NCI-H1092 treated with DMSO at 0.1 percent for 48 hours (cell line): ENCODE data around the gene TMEM88.
A peak's percentile ranks its signal among the peaks of the same experiment; 100 is the strongest.

Experiments used
- DNase-seq: peaks from one replicate; lab custom pipeline; 2025; lab: John Stamatoyannopoulos, UW

The TMEM88 gene

DNA sequence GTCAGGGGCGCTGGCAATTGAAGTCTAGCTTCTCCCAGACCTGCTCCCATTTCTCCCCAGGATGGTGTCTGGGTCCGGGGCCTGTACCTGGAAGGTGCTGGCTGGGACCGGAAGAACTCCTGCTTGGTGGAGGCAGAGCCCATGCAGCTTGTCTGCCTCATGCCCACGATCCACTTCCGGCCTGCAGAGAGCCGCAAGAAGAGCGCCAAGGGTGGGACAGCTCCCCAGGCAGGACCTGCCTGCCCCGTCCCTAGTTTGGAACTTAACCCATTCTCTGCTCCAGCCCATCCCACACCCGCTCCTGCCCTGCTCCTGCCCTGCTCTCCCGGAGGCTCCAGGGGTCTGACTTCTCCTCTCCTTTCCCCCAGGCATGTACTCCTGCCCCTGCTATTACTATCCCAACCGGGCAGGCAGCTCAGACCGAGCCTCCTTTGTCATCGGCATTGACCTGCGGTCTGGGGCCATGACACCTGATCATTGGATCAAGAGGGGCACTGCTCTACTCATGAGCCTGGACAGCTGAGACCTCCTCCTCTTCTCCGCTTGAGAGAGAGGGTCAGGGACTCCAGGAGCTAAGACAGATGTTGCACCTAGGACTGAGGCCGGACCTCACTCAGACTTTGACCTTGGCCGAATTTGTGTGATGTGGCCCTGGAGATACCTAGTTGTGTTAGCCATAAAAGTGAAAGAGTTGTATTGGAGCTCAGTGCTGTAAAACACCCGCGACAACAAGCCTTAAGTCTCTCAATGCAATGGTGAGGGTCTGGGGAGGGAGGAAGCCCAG is 21.7 kb upstream of the TMEM88 start:
- no peak for DNase-seq

DNA sequence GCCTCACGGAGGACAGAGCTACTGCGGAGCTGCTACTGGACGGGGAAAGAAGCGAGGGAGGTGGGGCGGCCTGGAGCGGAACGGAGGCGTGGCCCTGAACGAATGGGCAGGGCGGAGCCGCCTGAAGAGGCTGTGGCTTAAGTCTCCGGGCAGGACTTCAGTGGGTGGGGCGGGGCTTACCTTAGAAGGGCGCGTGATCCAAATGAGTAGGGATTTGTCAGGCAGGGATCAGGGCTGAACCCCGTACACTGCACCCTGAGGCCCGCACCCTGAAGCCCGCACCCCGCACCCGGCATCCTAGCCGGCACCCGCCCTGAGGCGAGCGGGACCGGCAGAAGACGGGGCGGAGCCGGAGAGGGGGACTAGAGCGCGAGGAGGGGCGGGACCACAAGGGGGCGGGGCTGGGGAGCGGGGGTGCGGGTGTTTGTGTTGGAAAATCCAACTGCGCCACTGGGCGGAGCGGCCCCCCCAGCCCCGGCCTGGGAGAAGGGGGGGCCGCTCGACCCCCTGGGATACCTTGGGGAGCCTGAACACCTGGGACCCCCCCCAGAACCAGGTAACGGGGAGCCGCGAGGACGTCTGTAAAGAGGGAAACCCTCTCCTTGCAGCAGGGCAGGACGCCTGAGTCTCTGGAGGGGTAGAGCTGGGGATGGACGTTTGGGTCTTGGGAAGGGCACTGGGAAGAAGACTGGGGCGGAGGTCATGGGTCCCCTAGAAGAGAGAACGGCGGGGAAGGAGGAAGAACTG is 20.9 kb upstream of the TMEM88 start, which contains the start of gene KDM6B:
KDM6B (plus strand) TSS at position 423 of the 747 bp plus-strand sequence. CDS start 11,338 bp downstream, outside the sequence.
- DNase-seq: peak; percentile 65

DNA sequence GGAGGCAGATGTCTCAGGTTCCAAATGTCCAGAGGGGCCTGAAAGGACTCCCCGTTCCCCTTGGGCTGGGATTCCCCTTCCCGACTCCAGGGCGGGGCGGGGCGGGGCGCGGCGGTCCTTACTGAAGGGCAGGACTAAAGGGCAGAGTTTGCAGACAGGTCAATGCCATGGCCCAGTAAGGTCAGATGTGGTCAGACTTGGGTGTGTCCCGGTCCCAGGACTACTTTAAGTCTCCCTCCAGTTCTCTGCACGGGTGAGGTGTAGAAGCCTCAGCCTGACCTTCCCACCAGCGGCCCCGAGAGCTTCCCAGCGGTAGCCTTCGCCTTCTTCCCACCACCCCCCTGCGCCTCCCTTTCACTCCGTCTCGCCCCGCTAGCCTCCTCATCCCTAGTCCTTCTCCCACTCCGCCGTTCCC is 20.3 kb upstream of the TMEM88 start:
- DNase-seq: no peak

DNA sequence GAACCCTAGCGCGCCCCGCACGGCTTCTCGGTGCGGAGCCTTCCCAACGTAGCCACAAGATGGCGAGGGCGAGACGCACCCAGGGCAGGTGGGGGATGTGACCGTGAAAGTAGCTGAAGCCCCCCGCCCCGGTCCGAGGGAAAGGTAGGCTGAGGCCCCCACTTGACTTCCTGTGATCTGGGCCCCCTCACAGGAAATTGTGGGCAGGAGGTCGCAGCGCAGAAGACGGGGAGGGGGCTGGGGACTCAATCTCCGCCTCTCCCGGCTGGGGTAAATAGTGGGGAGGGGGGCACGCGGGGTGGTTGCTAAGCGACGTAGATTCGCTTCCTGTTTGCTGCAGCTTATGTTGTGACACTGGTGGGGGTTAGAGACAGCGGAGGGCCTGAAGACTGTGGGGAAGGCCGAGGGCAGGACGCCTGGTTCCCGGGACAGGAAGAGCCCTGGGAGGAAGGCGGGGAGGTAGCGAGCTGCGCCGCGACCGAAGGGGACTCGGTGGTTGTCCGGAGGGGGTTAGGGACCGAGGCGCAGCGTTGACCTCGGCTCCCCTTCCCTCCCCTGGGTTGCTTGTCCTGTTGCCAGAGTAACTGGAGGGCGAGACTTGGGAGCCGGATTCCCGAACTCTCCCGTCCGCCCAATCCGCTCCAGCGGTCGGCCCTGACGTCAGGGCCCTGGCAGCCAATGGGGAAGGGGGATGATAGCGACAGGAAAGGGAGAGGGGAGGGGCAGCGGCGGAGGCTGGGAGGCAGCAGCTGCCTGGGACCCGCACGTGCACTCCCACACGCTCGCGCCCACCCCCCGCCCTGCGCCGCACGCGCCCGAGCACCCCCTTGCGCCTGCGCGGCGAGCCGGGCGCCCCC is 19.7 kb upstream of the TMEM88 start:
- DNase-seq: peak; percentile 94

DNA sequence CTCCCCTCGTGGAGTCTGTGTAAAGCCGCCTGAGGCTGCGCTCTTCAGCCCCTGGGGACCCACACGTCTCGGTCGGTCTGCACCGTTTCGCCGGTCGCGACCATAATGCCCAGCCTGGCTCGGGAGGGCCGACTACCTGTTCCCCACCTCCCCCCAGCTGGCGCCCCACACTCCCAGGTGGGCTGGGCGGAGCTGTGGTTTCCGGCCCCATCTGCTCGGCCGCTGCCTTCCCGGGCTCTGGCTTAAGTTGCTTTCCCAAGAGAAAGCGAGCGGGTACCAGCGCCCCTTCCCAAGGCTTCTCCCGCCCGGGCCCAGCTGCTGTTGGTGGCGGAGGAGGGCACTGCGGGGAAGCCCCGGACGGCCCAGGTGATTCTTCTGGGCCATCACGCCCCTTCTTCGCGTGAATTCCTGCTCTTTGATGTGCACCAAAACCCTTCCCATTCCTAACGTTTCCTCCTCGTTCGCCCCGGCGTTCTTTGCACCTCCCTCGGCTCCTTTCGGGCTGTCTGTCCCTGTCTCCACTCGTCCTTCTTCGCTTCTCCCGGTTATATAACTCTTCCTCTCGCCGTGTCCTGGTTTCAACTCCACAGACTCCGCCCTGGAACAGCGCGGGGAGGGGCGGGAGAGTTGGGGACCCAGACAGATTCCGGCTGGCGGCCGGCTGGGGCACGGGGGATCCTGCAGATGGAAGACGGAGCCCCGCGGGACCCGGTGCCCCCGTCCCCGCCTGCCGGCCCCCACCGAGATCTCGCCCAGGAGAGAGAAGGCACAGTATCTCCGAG is 18.9 kb upstream of the TMEM88 start:
- DNase-seq: peak; percentile 56

DNA sequence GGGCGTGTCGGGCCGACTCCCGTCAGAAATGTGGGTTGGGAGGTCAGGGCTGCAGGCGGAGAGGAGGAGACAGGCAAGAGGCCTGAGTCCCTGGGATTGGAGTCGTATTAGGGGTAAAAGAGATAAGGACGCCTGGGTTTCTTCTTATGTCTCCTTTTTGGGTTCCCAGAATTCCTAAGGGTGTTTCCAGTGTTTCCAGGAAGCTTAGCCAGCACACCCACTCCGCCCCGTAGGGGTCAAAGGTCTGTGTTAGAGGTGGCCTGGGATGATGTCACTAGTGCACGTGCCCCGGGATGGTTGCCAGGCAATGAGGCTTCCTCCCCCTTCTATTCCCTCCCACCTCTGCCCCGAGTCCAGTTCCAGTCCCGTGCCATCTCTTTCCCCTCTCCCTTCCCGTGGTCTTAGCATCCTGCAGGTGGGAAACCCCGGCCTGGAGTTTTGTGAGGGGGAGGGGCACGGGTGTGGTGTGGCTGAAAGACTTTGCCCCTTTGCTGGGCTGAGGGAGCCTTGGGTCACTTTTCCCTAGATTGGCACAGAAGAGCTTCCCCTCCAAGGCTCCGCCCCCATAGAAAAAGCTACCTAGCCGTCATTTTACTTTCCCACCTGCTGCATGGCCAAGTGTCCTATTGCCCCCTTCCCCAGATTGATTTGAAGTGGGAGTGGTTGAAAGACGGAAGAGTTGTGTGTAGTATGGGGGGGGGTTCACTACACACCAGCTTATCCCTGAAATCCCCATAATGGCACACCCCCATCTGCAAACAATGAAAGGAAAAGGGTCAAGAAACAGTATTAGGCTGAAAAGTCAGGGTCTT is 18.1 kb upstream of the TMEM88 start:
- peak; percentile 93 for DNase-seq

DNA sequence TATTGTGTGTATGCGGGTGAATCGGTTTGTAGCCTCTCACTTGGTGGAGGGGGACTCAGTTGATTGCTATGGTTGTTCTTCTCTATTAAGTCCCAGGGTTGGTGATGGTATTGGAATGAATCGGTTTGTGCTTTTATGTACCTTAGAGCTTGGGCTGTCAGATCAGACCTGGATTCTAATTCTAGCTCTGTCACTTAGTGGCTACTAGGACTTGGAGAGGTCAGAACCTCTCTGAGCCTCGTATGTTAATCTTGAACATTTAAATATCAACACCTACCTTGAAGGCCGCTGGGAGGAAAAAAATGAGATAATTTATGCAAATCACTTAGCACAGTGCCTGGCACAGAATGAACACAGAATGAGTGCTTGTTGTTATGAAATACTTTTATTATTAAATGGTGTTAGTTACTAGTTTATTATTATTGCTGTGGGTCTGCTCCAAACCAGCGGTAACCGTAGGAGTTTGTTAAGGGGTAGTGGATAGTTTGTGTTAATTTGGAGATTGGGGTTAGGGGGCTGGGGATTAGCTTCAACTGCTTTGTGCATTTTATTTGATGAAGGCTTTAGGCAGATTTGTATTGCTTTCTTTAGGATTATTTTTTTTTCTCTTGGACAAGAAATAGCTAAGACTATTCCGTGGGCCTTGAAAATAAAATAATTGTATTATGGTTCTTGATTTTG is 17.3 kb upstream of the TMEM88 start:
- DNase-seq: no peak

DNA sequence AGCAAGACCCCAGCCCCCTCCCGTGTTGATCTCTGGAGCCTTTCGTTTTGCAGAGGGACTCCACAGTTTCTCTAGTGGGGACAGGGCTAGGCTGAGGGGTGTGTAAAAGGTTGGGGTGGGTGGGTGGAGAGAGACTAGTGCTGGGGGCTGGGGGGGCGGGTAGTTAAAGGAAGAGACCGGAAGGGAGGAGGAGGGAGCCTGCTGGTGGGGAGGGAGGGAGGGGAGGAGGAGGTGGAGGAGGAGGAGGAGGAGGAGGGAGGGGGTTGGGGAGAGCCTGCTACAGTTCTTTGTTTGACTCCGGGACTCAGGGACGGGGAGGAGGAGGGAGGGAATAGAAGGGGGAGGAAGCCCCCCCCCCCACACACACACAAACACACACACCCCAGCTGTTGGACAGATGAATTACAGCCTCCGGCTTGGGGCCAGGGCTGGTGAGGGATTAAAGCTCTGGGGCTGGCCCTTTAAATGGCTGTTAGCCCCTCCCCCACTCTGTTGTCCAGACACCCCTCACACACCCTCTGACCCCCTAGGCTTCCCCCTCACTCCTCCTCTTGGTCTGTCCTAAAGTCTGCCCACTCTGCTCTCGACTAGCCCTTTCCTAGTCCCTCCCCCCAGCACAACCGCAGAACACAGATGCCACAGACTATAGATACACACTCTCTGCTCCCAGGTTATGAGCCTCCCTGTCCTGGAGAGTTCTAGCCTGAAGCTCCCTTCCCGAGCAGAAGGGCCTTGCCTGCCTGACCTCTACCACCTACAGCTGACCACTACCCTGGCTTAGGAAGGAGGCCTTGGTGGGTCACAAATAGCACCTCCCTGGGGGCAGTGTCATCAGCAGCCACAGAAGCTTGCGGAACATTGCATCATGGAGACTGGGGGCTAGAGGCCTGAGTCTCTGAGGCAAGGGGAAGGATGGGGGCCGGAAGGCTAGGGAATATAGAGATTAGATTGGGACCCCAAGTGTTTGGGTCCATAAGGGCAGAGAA is 16.5 kb upstream of the TMEM88 start:
- peak; percentile 19 for DNase-seq

DNA sequence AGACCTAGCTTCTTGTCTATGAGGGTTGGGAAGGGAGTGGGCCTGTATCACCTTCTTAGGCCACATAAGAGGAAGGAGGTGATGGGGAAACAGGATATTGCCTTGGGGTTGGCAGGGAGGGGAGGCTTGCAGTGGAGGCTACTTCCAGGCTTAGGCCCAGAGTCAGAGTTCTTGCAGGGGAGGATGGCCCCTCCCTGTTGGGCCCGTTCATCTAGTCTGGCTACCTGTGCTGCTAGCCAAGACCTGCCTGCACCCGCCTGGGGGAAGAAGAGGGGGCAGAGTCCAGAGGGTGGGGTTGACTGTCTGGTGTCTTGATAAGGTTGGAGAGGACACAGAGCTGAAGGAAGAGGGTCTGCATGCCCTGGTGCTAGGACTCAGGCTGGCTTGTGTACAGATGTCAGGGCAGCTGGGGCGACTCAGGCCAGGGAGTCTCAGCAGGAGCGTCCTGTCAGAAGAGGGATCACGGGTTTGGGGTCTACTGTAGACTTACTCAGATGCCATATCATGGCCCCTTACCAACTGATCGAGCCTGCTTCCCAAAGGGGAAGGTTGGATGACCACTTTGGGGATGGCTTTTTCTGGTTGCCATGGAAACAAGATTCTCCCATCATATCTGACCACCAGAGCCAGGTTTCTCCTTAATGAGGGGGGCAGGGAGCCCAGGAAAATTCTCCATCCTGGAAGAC is 15.5 kb upstream of the TMEM88 start:
- DNase-seq: no peak

DNA sequence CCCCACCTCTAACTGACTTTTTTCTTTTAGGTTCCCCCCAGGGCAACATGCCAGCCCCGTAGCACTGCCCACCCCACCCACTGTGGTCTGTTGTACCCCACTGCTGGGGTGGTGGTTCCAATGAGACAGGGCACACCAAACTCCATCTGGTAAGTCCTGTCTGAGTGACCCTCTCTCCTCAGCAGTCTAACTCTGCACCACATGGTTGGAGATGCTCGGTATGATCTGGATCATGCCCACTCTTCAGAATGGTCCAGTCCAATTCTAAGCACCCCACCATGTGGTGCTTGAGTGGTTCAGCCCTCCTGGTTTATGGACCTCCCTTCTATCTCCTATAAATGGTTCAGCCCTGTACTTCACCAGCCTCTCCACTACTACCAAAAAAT is 15.0 kb upstream of the TMEM88 start:
- DNase-seq: no peak

DNA sequence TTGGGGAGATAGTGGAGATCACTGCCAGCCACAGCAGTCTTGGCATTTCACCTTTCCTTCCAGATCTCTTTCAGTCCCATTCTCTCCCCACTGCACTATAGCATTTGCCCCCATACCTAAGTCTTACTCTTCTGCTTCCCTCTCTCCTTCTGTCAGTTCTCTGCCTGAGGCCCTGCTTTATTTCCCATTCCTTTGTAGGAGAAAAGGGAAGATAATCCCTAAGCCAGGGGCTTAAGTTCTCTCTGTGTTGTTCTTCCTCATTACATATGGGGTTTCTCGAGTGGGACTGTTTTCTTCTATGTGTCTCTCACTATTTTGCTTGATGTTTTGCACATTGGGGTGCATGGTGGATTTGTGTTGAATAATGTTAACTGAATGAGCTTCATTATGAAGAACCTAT is 14.4 kb upstream of the TMEM88 start:
- DNase-seq: no peak

DNA sequence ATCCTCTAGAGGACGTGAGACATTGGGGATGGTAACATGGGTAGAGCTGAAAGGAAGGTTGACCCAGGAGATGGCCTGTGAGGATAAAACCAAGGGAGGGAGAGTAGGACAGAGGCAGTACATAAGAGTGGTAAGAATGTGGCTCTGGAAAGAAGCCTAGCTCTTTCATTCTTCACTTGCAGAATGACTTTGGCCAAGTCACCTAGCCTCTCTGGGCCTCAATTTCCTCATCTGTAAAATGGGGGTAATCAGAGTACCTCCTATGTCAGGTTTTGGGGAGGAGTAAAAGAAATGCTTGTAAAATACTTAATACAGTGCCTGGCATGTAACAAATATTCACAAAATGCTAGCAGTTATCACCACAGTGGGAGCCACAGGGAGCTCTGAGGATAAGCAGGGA is 14.0 kb upstream of the TMEM88 start:
- no peak for DNase-seq

DNA sequence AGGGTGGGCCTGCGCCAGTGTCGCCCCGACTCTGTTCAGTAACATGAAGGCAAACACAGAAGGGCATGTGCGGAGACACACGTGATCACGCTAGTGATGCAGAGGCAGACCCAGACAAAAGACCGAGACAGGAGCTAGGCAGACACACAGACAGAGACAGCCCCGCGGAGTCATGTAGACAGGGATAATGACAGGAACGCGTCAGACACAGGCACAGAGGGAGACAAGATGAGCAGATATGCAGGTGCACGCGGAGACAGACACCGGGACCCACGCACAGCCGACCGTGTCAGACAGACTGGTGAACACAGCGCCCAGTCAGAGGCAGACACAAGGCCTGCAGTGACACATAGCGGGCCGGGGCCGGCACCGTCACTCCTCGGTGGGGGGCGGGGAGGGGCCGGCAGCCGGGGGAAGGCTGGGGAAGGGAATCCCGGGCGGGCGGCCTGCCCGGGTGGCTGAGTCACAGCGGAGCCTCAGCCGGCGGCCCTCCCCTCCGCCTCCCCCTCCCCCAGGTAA is 13.4 kb upstream of the TMEM88 start:
- DNase-seq: peak; percentile 42

DNA sequence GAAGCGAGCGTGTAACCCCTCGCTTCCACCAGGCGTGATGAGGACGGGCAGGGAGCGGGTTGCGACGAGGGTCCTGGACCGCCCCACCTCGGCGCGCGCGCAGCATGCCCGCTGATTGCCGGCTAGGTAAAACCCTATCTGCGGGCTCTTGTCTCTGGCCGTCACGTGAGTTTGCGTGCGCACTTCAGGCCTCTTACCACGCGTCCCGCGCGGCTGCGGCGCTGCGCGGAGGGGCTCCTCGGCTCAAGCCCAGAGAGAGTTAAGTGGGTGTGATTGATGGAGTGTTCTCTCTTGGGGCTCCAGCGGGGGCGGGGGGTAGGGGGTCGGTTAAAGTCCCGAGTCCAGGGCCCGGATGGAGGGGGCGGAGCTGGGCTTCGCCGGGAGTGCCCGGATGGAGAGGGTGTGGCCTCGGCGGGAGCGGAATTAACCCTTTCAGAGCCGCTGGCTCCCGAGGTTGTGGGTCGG is 12.9 kb upstream of the TMEM88 start:
- DNase-seq: peak; percentile 86

DNA sequence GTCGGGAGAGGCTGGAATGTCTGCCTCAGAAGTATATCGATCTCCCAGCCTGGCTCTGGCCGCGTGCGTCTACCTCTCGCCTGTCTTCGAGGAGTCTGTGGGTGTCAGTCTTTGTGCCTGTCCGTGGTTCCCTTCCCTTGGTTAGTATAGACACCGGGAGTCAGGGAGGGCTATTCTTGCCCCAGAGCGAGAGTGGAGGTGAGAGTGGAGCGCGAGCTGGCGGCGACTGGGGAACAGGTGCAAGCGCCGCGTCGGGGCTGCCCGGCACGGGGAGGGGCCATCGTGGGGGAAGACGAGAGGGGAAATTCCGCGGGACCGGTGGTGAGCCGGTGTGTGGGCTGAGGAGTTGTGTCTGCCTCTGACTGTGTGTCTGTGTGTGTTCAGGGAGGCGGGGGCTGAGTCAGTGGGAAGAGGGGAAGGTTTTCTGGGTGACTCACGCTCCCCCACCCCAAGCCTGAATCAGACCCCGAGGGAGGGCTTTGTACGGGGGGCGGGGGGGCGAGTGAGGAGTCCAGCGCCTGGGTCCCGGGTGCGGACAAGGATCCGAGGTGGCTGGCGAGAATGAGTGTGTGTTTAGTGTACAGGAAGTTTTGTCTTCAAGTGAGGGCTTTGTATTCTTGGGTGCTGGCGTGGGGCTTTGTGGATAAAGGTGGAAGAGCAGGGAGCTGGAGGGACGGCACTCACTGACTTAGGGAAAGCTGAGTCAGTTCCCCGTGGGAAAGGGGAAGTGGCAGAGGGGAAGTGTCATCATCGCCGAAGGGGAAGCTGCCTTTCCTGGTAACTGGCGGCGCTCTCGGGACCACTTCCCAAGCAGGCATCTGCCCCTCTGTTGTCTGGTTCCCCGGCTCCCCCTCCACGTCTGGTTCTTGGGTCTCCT is 12.2 kb upstream of the TMEM88 start:
- DNase-seq: peak; percentile 51

DNA sequence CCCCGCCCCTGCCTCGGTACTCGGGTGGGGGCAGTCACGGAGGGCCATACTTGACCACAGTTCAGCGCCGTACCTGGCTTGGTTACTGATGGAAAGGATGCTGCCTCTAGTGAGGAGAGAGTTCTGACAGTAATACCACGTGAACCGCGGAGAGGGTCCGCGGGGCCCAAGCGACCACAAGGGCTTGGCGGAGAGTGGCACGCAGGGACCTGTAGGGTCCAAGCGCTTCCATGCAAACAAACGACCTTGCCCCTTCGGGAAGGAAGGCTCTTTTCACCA is 11.7 kb upstream of the TMEM88 start:
- peak; percentile 54 for DNase-seq
